Measurements from ENCODE around the gene GNAS-AS1.

DNA sequence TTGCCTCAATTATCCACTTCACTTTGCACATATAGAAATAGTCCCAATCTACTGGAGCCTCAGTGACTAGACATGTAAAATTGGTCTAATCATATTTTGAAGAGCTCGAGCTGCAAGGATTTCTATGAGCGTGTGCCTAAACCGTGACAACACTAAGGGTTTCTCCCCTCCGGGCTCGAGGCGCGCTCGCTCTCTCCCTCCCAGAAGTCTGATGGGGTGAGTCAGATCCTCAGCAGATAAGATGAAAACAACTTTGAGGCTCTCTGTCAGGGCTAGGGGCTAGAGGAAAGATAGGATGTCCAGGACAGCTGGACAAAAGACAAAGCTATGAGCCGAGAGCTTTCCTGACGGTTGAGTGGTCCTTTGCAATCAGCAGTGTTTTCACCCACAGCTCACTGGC lies 16.8 kb downstream of the GNAS-AS1 start:
- TF ChIP-seq, protein P1, sequence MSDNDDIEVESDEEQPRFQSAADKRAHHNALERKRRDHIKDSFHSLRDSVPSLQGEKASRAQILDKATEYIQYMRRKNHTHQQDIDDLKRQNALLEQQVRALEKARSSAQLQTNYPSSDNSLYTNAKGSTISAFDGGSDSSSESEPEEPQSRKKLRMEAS (IDR thresholded peaks at IDR 0.05; ENCODE audit: low read depth, low read length), result no peak
- TF ChIP-seq, protein P2, sequence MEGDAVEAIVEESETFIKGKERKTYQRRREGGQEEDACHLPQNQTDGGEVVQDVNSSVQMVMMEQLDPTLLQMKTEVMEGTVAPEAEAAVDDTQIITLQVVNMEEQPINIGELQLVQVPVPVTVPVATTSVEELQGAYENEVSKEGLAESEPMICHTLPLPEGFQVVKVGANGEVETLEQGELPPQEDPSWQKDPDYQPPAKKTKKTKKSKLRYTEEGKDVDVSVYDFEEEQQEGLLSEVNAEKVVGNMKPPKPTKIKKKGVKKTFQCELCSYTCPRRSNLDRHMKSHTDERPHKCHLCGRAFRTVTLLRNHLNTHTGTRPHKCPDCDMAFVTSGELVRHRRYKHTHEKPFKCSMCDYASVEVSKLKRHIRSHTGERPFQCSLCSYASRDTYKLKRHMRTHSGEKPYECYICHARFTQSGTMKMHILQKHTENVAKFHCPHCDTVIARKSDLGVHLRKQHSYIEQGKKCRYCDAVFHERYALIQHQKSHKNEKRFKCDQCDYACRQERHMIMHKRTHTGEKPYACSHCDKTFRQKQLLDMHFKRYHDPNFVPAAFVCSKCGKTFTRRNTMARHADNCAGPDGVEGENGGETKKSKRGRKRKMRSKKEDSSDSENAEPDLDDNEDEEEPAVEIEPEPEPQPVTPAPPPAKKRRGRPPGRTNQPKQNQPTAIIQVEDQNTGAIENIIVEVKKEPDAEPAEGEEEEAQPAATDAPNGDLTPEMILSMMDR (IDR thresholded peaks at IDR 0.05; ENCODE audit: low read depth, low read length), result no peak

Measured in NB4 (cell line).